Astrocyte of the spinal cord (primary cell): Measurements from ENCODE around the gene SSH2.

Experiments
- DNase-seq: peaks from one replicate; pipeline ENCODE4 v3.0.0; 2011; ENCODE audit warnings: low read depth, low spot score
- H3K4me3 ChIP-seq: 2 replicates; pipeline ENCODE4 v1.5.1; 2011; ENCODE audit warnings: low read depth, mild to moderate bottlenecking, low read length, moderate library complexity
- CTCF ChIP-seq: IDR thresholded peaks from 2 replicates; pipeline ENCODE4 v1.5.1; 2012; ENCODE audit warnings: low read depth, mild to moderate bottlenecking, low read length, inconsistent platforms
- in situ Hi-C: cut with HindIII; loops from 2 replicates; pipeline ENCODE4 v1.10.0; 2017; ENCODE audit warnings: low sequenced_read_pairs

Gene SSH2

GRCh38 chr17:29722411-29723198, 207.4 kb downstream of the SSH2 start:
- peak; percentile 46 for DNase-seq
- TF ChIP-seq CTCF, result no peak

GRCh38 chr17:29720551-29720950, 209.5 kb downstream of the SSH2 start:
- DNase-seq, result no peak
- no peak for TF ChIP-seq CTCF
- in situ Hi-C loops, result no loop called here
- no peak overlapping the region for H3K4me3 ChIP-seq

More at GRCh38 chr17:29722411-29723198, 207.4 kb downstream of the SSH2 start:
- in situ Hi-C loops, result no loop called here
- no peak overlapping the region for H3K4me3 ChIP-seq

GRCh38 chr17:29719469-29719868, 210.6 kb downstream of the SSH2 start:
- TF ChIP-seq CTCF, result no peak
- DNase-seq, result no peak
- in situ Hi-C loops, result no loop called here
- no peak overlapping the region for H3K4me3 ChIP-seq

GRCh38 chr17:29718446-29719039, 211.5 kb downstream of the SSH2 start:
- no peak for DNase-seq
- no peak overlapping the region for H3K4me3 ChIP-seq
- TF ChIP-seq CTCF, result no peak
- in situ Hi-C loops, result no loop called here

- no peak for DNase-seq
- TF ChIP-seq CTCF, result no peak
- in situ Hi-C loops, result no loop called here
- H3K4me3 ChIP-seq, result no peak overlapping the region
Measured at GRCh38 chr17:29717817-29718216, 212.2 kb downstream of the SSH2 start.

- in situ Hi-C loops, result no loop called here
- TF ChIP-seq CTCF, result no peak
- DNase-seq, result no peak
- H3K4me3 ChIP-seq, result no peak overlapping the region
Measured at GRCh38 chr17:29716566-29716965, 213.5 kb downstream of the SSH2 start.
